ENCODE measurements around the gene TMEM164. TPM values are rescaled to one million over a fixed set of nuclear protein-coding genes. Genes with fewer than 3 reads are reported as not detected.

TMEM164 gene
- total and polyA plus RNA-seq, 12 donors: 8.7 to 32.2 (median 24.8) TPM

- no peaks in the 10 kb centered on the region for H3K36me3 ChIP-seq (replicated peaks in 1 of 2)
- no peaks in the 10 kb centered on the region for H3K9me3 ChIP-seq (replicated peaks in 1 of 3)
- no peak overlapping the region for H3K27ac ChIP-seq
- H3K4me3 ChIP-seq: no peak overlapping the region
- no peaks in the 10 kb centered on the region for H3K27me3 ChIP-seq
- TF ChIP-seq POLR2A (IDR thresholded peaks at IDR 0.05): no peak
- TF ChIP-seq, protein P1, sequence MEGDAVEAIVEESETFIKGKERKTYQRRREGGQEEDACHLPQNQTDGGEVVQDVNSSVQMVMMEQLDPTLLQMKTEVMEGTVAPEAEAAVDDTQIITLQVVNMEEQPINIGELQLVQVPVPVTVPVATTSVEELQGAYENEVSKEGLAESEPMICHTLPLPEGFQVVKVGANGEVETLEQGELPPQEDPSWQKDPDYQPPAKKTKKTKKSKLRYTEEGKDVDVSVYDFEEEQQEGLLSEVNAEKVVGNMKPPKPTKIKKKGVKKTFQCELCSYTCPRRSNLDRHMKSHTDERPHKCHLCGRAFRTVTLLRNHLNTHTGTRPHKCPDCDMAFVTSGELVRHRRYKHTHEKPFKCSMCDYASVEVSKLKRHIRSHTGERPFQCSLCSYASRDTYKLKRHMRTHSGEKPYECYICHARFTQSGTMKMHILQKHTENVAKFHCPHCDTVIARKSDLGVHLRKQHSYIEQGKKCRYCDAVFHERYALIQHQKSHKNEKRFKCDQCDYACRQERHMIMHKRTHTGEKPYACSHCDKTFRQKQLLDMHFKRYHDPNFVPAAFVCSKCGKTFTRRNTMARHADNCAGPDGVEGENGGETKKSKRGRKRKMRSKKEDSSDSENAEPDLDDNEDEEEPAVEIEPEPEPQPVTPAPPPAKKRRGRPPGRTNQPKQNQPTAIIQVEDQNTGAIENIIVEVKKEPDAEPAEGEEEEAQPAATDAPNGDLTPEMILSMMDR (IDR thresholded peaks at IDR 0.05): no peak
- H3K4me1 ChIP-seq (replicated peaks in 1 of 2): no peaks in the 10 kb centered on the region
- intact Hi-C loops (cut with DNase I): no loop called here
- no peak for DNase-seq
- WGBS, 4 donors: 75 to 92% (median 88%) methylated on average over 1 to 10 of the region's 10 CpGs
These were observed 169.3 kb downstream of the TMEM164 start for GRCh38 chrX:110172215-110172614.

DNA sequence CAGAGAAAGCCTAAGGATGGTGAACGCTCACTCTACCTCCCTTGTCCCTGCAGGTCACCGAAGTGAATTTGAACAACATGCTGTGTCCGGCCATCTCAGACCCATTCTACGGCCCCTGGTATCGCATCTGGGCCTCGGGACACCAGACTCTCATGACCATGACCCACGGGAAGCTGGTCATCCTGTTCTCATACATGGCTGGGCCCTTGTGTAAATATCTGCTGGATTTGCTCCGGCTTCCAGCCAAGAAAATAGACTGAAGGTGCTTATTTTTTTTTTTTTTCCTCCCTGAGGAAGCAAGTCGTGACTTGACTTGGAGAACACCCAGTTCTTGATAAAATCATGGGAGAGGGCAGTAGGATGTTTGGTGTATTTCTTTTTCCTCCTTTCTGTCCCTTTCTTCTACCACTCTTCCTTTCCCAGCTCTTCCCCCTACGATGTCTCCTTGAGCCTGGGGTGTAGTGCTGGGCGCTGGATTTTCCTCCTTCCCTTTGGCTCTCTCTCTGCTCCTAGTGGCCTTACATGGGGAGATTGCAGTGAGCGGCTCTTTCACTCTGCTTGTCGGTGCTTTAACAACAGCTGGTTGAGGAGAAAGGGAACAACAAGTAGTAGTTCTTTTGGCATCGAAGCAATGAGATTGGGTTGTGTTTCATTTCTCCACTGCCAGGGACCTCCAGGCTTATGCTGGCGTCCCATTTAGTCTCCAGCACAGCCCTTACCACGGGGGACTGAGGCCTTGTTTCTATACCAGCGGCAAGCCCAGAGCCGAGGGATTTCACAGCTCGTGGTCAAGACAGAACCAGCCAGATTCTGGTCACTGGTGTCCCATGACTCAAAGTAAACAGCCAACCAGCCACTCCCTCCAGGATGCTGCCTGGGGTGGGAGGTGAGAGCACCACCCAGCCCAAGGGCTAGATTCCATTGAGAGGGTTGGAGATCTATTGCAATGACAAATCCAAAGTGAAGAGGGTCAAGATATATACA is 170.6 kb downstream of the TMEM164 start:
- H3K27me3 ChIP-seq: no peaks in the 10 kb centered on the region
- intact Hi-C loops (cut with DNase I): no loop called here
- 76 to 97% (median 87%) methylated on average over 5 to 19 of the region's 19 CpGs for WGBS, 4 donors
- DNase-seq: no peak
- no peak for TF ChIP-seq POLR2A (IDR thresholded peaks at IDR 0.05)
- TF ChIP-seq, protein P1 (IDR thresholded peaks at IDR 0.05): no peak
- no peaks in the 10 kb centered on the region for H3K36me3 ChIP-seq (replicated peaks in 1 of 2)
- H3K4me1 ChIP-seq (replicated peaks in 1 of 2): no peaks in the 10 kb centered on the region
- H3K9me3 ChIP-seq (replicated peaks in 1 of 3): no peaks in the 10 kb centered on the region
- no peak overlapping the region for H3K4me3 ChIP-seq
- H3K27ac ChIP-seq: no peak overlapping the region

- DNase-seq: no peak
- Histone ChIP-seq H3K9me3 (replicated peaks in 1 of 3) (no peaks in the 10 kb centered on the region), H3K27me3 (no peaks in the 10 kb centered on the region), H3K36me3 (replicated peaks in 1 of 2) (no peaks in the 10 kb centered on the region), H3K4me3 (no peak overlapping the region), H3K4me1 (replicated peaks in 1 of 2) (peaks cover 0 to under 1% of the 10 kb centered on the region in 2 donors), H3K27ac (no peak overlapping the region)
- WGBS, 4 donors: 60 to 100% (median 76%) methylated on average over 2 to 4 of the region's 4 CpGs
- intact Hi-C loops (cut with DNase I): no loop called here
- no peak for TF ChIP-seq POLR2A (IDR thresholded peaks at IDR 0.05)
- TF ChIP-seq, protein P1 (IDR thresholded peaks at IDR 0.05): no peak
These were observed 172.2 kb downstream of the TMEM164 start for GRCh38 chrX:110175146-110175545.

DNA sequence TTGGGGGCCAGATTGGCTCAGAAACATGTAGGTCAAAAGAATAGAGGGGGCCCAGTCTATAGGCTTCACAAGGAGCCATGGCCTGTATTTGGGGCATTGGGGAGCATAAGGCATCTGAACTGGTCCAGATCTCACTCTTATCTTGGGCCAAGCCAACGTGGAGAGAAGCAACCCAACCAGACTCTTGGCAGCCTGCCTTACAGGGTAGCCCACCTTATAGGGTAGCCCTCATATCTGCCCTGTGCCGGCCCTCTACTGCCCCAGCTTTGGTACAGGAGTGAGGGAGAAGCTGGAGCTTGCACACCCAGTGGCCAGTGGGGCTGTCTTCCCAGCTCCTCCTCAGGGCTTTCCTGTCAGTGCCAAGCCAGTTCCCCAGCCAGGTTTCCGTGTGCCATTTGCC is 172.8 kb downstream of the TMEM164 start:
- Histone ChIP-seq H3K36me3 (replicated peaks in 1 of 2) (no peaks in the 10 kb centered on the region), H3K27me3 (no peaks in the 10 kb centered on the region), H3K27ac (no peak overlapping the region), H3K9me3 (replicated peaks in 1 of 3) (no peaks in the 10 kb centered on the region), H3K4me3 (no peak overlapping the region), H3K4me1 (replicated peaks in 1 of 2) (peaks cover 0 to 3% of the 10 kb centered on the region in 2 donors)
- intact Hi-C loops (cut with DNase I): no loop called here
- DNase-seq: no peak
- WGBS, 4 donors: 62 to 98% (median 88%) methylated on average over 3 of the region's 3 CpGs; no CpG with 5 or more reads in 1 of the 4 donors
- TF ChIP-seq, protein P1 (IDR thresholded peaks at IDR 0.05): no peak
- TF ChIP-seq POLR2A (IDR thresholded peaks at IDR 0.05): no peak

All from adrenal gland (tissue), 12 donors.